Activated naive CD4-positive, alpha-beta T cell treated with anti-CD3 and anti-CD28 coated beads, Interleukin-2, amount 50 U/mL, for 72 hours (primary cell): ENCODE results near the gene FAM53A. TPM values are rescaled to one million over a fixed set of nuclear protein-coding genes. Genes with fewer than 3 reads are reported as not detected.
"Not testable (repeated sequence)": the region's sequence is repeated elsewhere in the genome, so short reads cannot be mapped to it uniquely, and the experiment has no call there.

Source experiments
- ATAC-seq, 2 donors: fragments of 150-1000 bp; cut with Tn5 transposase; 2 replicates each; pipeline ENCODE4 v1.10.0; 2021; ENCODE audit warnings: mild to moderate bottlenecking in 2 of 2, moderate library complexity in 2 of 2
- DNase-seq, 2 donors: peaks; one replicate each; pipeline ENCODE4 v3.0.0; 2021 to 2022; ENCODE audit warnings: low spot score in 2 of 2
- H3K27ac Mint-ChIP-seq, 2 donors: one replicate each; pipeline ENCODE4 v1.8.0; 2022; ENCODE audit warnings: mild to moderate bottlenecking in 2 of 2, mixed read lengths in 2 of 2
- H3K36me3 Mint-ChIP-seq, 2 donors: one replicate each; pipeline ENCODE4 v1.8.0; 2022; ENCODE audit warnings: mixed read lengths in 2 of 2
- H3K9me3 Mint-ChIP-seq, 2 donors: one replicate each; pipeline ENCODE4 v1.8.0; 2022; ENCODE audit warnings: mixed read lengths in 2 of 2
- total RNA-seq, 2 donors: library from RNA; stranded (reverse); gene quantifications; one replicate each; pipeline ENCODE4 v1.2.3, GENCODE V29; 2022

The FAM53A gene
- total RNA-seq, 2 donors from 2014 or later = 3.0 to 5.4 TPM

DNA sequence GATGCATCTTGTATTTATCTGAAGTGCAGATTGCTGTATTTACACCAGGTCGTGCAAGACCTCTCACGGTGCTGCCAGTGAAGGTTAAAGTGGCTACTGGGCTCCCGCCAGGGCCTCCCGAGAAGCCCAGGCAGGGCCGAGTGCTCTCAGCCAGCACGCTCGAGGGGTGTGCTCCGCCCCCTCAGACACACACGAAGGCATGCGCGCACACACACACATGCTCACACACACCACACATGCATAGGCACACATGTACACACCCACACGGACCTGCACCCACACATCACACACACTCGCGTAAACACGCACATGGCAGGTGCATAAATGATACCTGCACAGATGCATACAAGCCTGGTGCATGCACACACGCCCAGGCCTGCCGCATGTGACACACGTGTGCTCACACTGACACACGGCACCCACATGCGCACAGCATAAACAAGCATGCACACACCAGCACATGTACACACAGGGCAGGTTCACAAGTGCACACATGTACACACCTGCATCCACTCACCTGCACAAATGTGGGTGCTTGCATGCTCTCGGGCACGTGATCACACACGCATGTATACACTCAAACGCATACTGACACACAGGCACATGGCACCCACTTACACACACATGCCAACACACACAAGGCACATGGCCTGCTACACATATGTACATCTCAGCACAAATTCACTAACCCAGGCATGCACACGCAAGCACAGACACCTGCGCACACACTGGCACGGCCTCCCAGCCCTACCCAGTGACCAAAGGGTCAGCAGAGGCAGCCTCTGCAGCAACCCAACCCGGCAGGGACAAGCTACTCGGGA lies 71.6 kb downstream of the FAM53A start:
- peaks cover 6 to 9% of the 10 kb centered on the region in 2 donors for H3K36me3 Mint-ChIP-seq
- H3K27ac Mint-ChIP-seq = no peak overlapping the region
- H3K9me3 Mint-ChIP-seq = peaks cover 7% of the 10 kb centered on the region in 2 donors
- ATAC-seq (no peak), DNase-seq (no peak)

DNA sequence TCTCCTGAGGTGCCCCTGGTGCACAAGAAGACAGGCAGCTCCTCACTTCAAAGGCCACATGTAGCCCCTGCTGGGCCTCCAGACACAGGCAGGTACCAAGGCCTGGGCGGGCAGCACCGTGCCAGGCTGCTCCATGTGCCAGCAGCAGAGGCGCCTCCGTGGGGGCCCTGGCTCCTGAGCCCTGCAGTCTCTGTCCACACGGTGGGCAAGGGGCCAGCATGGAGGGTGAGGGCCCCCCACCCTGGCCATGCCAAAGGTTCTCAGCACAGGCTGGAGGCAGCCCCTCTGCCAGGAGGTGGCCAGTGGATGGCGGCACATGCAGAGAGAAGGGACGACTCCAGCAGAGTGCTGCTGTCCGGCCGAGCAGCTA lies 72.6 kb downstream of the FAM53A start:
- no peak for ATAC-seq
- peaks cover 7% of the 10 kb centered on the region in 2 donors for H3K9me3 Mint-ChIP-seq
- H3K36me3 Mint-ChIP-seq = peaks cover 6 to 9% of the 10 kb centered on the region in 2 donors
- no peak overlapping the region for H3K27ac Mint-ChIP-seq
- DNase-seq = no peak

DNA sequence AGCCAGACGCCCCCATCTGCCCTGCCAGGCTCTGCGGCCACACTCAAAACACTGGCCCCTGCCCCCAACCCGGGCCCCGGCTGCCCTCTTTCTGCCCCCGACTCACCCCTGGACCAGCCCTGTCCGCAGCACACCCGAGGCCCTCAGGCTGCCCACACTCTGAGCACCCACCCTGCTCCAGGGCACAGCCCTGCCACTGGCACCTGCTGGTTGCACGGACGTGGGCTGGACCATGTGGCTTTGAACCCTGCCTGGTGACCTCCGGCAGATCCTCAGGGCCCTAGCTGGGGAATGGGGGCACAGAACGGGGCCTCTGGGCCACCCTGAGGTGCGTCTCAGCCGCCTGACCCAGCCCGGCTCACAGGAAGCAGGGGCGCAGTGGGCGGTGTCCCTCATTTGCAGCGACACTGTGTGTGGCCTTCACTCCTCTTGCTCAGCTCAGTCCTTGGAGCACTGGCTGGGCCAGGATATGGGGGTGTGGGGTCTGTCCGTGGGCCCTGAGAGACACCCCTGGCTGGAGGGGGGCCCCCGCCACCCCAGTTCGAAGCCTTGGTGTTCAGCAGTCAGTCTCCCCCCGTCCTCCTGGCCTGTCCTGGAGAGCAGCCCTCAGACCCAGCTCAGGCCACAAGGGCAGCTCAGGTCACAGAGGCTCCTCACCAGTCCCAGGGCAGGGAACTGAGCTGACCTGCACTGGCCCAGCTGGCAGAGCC lies 73.2 kb downstream of the FAM53A start:
- Mint-ChIP-seq H3K9me3 (peaks cover 7% of the 10 kb centered on the region in 2 donors), H3K36me3 (peaks cover 6 to 9% of the 10 kb centered on the region in 2 donors), H3K27ac (no peak overlapping the region)
- ATAC-seq (no peak), DNase-seq (no peak)

DNA sequence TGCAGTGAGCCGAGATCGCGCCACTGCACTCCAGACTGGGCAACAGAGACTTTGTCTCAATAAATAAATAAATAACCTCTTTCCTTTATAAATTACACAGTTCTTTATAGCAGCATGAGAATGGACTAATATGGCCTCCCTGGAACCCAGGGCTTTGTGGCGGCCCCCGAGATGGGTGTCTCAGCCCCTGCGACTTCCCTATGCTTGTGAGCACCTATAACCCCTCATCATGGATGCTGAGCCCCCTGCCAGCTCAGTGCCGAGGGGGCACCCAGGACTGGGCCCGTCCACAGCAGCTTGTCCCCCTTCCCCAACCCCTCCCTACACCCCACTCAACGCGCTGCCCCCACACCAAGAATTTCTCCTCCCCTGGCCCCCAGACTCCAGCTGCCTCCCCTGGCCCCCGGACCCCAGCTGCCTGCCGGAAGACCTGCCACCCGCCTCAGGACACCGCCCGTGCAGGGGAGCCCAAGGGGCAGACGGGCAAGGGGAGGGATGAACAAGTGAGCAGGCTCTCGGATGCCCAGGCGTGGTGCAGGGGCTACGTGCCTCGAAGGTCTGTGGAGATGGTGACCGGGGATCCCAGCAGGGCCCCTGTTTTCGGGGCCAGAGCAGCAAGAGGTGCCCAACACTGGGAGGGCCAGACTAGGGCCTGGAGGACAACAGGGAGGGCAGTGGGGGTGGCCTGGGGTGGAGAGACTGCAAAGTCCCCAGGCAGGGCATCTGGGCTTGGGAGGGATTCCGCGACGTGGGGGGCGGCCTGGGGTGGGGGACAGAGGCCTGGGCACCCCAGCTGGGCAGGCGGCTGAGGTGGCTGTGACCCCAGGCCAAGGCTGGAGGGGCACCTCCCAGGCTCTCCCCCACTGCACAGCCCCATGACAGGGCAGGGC lies 74.0 kb downstream of the FAM53A start:
- Mint-ChIP-seq H3K9me3 (peaks cover 6% of the 10 kb centered on the region in 2 donors), H3K27ac (no peak overlapping the region), H3K36me3 (peaks cover 6 to 7% of the 10 kb centered on the region in 2 donors)
- ATAC-seq (no peak), DNase-seq (no peak)

DNA sequence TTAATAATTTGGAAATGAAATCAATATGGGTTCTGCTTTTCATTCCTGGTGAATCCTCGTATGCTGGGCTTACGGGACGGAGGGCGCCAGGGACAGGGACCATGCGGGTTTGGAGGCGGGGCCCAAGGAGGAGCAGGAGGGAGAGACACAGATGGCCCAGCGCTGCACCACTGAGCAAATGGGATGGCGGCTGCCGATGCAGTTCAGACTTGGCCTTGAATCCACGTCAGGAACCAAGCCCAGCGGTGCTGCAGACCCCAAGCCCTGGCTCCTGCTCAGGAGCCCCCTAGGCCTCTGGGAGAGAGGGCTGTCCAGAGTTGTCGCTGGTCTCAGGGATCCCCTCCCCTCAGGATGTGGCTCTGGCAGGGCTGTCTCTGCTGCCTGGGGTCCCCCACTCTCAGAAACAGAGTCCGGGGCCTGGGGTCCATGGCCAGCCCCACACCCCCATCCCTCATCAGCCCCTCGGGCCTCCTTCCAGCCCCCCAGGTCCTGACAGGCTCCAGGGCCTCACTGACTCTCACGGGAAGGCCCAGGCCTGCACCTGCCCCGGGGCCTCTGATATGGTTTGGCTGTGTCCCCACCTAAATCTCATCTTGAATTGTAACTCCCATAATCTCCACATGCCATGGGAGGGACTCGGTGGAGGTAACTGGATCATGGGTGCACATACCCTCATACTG lies 75.2 kb downstream of the FAM53A start:
- ATAC-seq = no peak
- H3K27ac Mint-ChIP-seq = no peak overlapping the region

DNA sequence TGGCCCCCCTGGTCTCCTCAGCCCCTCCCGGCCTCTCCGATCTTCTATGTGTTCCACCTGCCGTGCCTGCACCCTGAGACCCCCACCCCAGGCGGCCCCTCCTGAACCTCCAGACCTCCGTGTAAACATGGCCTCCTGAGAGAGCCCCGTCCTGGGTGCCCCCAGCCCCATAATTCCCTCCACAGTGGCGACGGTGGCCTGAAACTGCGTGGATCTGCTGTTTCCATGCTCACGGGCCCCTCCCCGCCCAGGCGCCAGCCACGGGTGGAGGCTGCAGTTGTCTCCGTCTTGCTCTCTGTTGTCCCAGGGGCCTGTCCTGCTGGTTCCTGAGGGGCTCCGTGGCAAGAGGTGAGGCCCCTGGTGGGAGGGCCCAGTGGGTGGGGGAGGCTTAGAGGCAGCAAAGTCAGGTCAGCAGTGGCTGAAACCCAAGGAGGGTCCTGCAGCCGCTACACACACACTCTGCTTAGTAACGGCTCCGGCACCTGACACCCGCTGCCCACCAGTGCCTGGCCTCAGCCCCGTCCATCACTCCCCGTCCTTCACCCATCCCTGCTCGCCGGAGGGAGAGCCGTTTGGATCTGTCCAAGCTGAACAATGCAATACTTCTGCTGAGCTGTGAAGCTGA lies 75.8 kb downstream of the FAM53A start:
- no peaks in the 10 kb centered on the region for H3K36me3 Mint-ChIP-seq
- no peaks in the 10 kb centered on the region for H3K9me3 Mint-ChIP-seq
- DNase-seq (no peak), ATAC-seq (no peak)
- H3K27ac Mint-ChIP-seq = no peak overlapping the region

More for the DNA sequence above, 75.2 kb downstream of the FAM53A start:
- Mint-ChIP-seq H3K36me3 (no peaks in the 10 kb centered on the region), H3K9me3 (no peaks in the 10 kb centered on the region)
- no peak for DNase-seq

DNA sequence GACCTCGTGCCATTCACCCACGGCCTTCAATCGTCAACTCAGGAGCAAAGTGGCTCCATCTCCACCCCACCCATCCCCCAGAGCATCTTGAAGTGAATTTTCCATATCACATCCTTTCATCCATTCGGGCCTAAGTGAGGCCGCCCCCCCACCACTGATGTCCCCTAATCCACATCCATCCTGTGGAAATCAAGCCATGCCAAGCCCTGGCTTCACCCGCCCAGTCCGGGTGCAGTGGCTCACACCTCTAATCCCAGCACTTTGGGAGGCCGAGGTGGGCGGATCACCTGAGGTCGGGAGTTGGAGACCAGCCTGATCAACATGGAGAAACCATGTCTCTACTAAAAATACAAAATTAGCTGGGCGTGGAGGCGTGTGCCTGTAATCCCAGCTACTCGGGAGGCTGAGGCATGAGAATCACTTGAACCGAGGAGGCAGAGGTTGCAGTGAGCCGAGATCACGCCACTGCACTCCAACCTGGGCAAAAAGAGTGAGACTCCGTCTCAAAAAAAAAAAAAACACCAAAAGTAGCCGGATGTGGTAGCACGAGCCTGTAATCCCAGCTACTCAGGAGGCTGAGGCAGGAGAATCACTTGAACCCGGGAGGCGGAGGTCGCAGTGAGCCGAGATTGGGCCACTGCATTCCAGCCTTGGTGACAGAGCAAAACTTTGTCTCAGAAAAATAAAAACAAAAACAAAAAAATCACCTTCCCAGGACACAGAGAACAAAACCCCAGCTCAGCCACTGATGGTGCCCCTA lies 76.5 kb downstream of the FAM53A start:
- DNase-seq, H3K36me3 Mint-ChIP-seq, H3K27ac Mint-ChIP-seq, ATAC-seq, H3K9me3 Mint-ChIP-seq: not testable (repeated sequence)

DNA sequence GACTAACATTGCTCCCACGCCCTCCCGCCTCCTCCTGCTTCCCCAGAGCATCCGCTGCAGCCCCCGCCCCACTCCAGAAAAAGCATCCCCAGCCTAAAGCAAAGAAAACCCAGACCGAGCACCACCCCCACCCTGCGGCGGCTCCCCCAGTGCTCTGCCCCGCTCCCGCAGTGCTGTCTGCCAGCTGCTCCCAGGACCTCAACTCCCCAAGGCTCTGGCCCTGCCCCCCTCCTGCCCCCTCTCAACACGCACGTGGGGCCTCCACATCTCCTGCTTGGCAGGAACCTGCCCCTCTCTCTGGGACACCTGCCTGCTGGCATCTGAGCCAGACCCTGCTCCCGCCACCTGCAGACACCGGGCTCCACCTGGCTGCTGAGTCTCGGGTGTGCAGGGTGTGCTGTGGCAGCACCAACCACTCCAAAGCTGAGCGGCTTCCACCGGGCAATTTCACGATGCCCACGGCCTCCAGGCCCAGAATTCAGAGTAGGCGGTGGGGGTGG lies 79.4 kb downstream of the FAM53A start:
- Mint-ChIP-seq H3K36me3 (no peaks in the 10 kb centered on the region), H3K27ac (no peak overlapping the region), H3K9me3 (no peaks in the 10 kb centered on the region)
- DNase-seq (no peak), ATAC-seq (peak; percentile 64 to 66)

DNA sequence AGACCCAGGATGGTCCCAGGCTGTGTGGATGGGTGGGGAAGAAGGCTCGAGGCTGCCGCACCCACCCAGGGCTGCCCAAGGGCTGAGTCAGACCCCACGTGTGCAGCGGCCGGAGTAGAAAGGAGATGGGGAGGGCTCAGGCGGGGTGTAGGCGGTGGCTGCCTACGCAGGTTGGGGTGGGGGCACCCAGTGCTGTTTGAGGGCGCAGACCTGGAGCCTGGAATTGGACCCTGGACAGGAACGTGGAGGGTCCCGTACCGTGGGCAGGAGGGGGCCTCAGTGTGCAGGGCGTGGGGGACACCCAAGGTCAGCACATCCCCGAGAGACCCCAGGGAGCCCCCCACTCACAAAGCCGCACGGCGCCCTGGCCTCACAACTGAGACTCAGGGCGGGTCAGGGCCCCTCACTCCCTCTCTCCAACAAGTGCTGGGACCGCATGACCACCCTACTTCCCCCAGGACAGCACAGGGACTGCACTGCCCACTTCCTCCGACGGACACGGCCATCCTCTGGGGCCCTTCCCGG lies 79.9 kb downstream of the FAM53A start:
- DNase-seq (no peak), ATAC-seq (no peak)
- no peaks in the 10 kb centered on the region for H3K9me3 Mint-ChIP-seq
- no peaks in the 10 kb centered on the region for H3K36me3 Mint-ChIP-seq
- no peak overlapping the region for H3K27ac Mint-ChIP-seq

DNA sequence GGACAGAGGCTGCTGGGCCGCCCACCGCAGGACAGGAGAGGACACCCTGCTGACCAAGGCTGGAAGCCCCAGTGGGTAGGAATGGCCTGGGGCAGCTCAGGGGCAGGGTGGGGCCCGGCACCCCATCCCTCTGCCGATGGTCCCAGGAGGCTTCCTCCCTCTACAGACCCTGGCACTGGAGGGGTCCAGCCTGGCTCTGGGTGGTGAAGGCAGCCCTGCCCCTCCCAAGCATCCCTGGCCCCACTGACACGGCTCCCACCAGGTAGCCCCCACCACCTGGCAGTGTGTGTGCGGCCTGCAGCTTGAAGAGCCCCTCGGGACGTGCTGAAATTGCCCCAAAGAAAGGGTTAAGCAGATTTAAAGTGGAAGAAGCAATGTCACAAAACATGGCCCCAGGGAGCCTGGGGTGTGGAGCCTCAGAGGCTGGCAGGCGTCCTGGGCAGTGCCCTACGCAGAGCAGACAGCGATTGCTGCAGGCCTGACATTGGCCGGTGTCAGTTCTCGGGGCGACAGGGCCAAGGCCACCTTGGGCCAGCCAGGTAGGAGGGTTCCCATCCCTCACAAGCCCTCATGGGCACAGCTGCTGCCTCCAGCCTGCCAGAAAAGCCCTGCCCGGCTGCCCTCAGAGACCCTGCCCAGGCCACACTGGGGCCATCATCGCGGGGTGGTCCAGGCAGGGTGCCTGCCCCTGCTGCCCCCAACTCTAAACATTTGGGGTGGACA lies 80.5 kb downstream of the FAM53A start:
- DNase-seq = no peak
- Mint-ChIP-seq H3K9me3 (no peaks in the 10 kb centered on the region), H3K27ac (no peak overlapping the region), H3K36me3 (no peaks in the 10 kb centered on the region)
- no peak for ATAC-seq

DNA sequence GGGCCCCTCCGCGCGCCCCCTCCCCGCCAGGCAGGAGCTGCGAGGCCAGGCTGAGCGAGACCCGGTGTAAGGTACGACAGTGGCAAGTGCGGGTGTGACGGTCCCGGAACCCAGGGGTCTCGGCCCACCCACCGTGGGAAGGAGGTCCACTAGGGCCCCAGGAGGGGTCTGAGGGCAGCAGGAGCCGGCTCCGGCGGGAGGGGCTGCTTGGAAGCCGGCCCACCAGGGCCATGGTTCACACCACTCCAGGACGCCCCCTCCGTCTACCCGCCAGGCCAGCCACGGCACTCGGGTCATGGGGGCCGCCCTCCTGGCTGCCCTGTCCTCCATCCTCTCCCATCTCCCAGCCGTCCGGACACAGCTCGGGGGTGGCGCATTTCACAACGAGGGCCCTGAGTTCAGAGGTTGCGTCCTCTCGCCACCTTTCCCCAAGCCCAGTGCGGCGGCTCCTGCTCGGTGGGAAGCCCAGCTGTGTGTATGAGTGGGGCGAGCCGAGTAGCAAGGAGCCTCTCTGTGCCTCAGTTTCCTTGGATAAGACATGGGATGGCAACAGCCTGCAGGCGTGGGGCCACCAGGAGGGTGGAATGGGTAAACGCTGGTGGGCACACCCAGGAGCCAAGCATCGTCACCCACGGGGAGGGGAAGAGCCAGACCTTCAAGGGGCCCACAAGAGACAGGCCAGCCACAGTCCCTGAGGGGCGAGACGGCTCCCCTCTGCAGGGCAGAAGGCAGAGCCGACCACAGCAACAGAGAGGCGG lies 81.3 kb downstream of the FAM53A start:
- DNase-seq = no peak
- no peak for ATAC-seq
- Mint-ChIP-seq H3K9me3 (no peaks in the 10 kb centered on the region), H3K27ac (no peak overlapping the region), H3K36me3 (no peaks in the 10 kb centered on the region)

DNA sequence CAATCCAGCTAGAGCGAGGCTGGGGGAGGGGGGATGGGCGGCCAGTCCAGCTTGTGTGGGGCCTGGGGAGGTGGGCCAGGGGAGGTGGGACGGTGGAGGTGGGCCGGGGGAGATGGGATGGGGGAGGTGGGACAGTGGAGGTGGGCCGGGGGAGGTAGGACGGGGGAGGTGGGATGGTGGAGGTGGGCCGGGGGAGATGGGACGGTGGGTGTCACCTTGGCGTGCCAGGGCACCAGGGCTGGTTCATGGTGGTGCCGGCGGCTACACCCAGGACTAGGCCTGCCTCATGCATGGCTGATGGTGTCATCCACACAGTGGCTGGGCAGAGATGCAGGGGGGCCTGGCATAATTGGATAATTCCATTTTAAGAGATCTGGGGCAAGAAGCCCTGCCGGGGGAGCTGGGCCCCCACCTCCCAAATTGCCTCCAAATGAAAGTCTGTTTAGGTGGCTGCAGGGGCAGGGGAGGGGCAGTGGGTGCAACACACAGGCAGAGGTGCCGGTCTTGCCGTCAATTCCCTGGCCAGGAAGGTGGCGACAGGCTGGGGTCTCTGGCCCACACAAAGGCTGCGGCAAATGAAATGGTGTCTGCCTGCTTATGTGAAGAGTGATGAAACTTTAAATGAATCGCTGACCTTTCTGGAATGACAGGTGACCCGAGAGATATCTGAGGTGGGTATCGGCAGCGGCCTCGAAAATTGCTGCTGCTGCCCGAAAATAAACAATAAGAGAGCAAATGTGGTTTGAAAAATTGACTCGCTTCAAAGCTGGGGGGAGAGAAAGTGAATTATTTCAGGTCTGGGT lies 82.1 kb downstream of the FAM53A start:
- Mint-ChIP-seq H3K27ac (no peak overlapping the region), H3K9me3 (no peaks in the 10 kb centered on the region), H3K36me3 (no peaks in the 10 kb centered on the region)
- ATAC-seq (no peak), DNase-seq (no peak)

DNA sequence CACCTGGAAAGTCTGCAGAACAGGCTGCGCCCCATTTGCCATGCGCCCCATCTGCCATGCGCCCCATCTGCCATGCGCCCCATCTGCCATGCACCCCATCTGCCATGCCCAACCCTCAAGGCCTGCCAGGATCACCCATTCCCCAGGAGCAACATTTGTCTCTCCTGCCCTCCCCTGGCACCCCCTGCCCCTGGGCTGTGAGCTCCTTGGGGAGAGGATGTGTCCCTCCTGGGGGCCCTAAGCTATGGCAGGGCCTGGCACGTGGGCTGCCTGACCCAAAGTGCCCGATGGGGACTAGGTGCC lies 82.6 kb downstream of the FAM53A start:
- DNase-seq (no peak), ATAC-seq (no peak)
- Mint-ChIP-seq H3K36me3 (no peaks in the 10 kb centered on the region), H3K27ac (no peak overlapping the region), H3K9me3 (no peaks in the 10 kb centered on the region)
